Glutamatergic neuron (in vitro differentiated cells): ENCODE measurements around the gene TIMM22. TPM values are rescaled to one million over a fixed set of nuclear protein-coding genes. Genes with fewer than 3 reads are reported as not detected.

Experiments used
- DNase-seq: peaks from one replicate; pipeline ENCODE4 v3.0.0; 2022
- H3K27ac Mint-ChIP-seq: one replicate; pipeline ENCODE4 v1.8.0; 2020; ENCODE audit warnings: mild to moderate bottlenecking, mixed read lengths, inconsistent platforms; ENCODE audit not compliant: unreplicated experiment
- H3K27me3 Mint-ChIP-seq: one replicate; pipeline ENCODE4 v1.8.0; 2020; ENCODE audit warnings: mild to moderate bottlenecking, moderate library complexity, mixed read lengths, inconsistent platforms; ENCODE audit not compliant: unreplicated experiment
- H3K36me3 Mint-ChIP-seq: one replicate; pipeline ENCODE4 v1.8.0; 2020; ENCODE audit warnings: mild to moderate bottlenecking, mixed read lengths, inconsistent platforms; ENCODE audit not compliant: unreplicated experiment
- H3K4me1 Mint-ChIP-seq: one replicate; pipeline ENCODE4 v1.8.0; 2020; ENCODE audit warnings: mild to moderate bottlenecking, low read depth, mixed read lengths, inconsistent platforms; ENCODE audit not compliant: unreplicated experiment
- H3K4me3 Mint-ChIP-seq: one replicate; pipeline ENCODE4 v1.8.0; 2020; ENCODE audit warnings: mild to moderate bottlenecking, mixed read lengths, inconsistent platforms; ENCODE audit not compliant: unreplicated experiment
- H3K9me3 Mint-ChIP-seq: one replicate; pipeline ENCODE4 v1.8.0; 2020; ENCODE audit warnings: mild to moderate bottlenecking, moderate library complexity, mixed read lengths, inconsistent platforms; ENCODE audit not compliant: unreplicated experiment
- total RNA-seq: library from RNA; stranded (reverse); fragmentation: NEBNext Ultra II Directional; extraction: Animal tissue kit (Norgen Biotek cat#: 25700); gene quantifications from one replicate; pipeline ENCODE4 v1.2.1, GENCODE V29; 2021; ENCODE audit not compliant: unreplicated experiment
- TF ChIP-seq, protein P1 (sequence below): fragments of 200-600 bp; sonication (generic); IDR thresholded peaks from one replicate; pipeline ENCODE4 v1.5.0; 2021; ENCODE audit not compliant: partially characterized antibody, unreplicated experiment

Gene TIMM22
- total RNA-seq, 1 donor from 2014 or later = 22.0 TPM

DNA sequence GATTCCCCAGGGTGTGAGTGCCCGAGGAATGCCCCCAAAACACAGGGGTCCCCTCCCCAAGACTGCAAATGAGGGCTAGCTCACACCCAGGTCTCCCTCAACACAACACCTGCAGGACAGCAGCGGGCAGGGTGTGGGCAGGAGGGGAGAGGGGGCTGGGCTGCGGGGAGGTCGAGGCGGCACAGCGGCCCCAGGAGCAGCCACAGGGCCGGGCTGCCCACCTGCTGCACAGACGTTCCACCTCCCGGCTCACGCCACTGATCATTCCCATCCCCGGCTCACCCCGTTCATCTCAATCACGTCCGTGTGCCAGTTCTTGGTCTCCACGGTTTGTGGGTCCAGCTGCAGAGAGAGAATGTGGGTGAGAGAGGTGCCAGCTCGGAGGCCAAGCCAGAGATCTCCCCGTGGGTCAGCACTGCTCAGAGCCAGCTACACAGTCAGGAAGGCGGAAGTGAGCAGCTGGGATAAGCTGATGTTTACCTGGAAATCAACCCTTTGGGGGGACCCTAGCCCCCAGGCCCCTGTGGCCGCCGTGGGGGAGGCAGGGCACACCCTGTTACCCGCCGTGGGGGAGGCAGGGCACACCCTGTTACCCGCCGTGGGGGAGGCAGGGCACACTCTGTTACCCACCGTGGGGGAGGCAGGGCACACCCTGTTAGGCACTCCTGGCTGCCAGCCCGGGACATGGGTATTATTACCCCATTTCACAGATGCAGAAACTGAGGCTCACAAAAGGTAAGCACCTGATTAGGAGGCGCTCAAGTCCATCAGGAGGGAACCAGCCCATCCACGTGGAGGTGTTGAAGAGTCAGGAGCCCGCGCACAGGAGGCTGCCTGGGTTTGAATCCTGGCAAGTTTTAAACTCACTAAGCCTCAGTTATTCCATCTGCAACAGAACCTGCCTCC, 16.1 kb downstream of the TIMM22 start:
- Mint-ChIP-seq H3K27ac (no peak overlapping the region), H3K4me1 (peaks cover 1% of the 10 kb centered on the region)

DNA sequence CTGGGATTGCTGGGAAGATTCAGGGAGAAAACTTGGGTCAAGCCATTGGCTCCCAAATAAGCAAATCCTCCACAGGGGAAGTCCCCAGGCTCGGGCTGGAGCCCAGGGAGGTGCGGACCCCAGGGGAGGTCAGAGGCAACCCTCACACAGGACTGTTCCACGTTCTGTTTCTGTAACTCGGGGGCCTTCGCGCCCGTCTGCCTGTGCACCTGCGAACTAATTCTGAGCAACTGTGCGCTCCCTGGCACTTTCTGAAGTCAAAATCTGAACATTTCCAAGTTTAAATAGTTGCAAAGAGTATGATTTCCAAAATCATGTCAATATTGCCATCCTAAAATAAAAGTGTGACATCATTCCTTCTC, 16.8 kb downstream of the TIMM22 start:
- TF ChIP-seq, protein P1, sequence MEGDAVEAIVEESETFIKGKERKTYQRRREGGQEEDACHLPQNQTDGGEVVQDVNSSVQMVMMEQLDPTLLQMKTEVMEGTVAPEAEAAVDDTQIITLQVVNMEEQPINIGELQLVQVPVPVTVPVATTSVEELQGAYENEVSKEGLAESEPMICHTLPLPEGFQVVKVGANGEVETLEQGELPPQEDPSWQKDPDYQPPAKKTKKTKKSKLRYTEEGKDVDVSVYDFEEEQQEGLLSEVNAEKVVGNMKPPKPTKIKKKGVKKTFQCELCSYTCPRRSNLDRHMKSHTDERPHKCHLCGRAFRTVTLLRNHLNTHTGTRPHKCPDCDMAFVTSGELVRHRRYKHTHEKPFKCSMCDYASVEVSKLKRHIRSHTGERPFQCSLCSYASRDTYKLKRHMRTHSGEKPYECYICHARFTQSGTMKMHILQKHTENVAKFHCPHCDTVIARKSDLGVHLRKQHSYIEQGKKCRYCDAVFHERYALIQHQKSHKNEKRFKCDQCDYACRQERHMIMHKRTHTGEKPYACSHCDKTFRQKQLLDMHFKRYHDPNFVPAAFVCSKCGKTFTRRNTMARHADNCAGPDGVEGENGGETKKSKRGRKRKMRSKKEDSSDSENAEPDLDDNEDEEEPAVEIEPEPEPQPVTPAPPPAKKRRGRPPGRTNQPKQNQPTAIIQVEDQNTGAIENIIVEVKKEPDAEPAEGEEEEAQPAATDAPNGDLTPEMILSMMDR = no peak
- DNase-seq = no peak
- peaks cover 7% of the 10 kb centered on the region for H3K27me3 Mint-ChIP-seq
- no peak overlapping the region for H3K27ac Mint-ChIP-seq
- H3K36me3 Mint-ChIP-seq = no peaks in the 10 kb centered on the region
- H3K9me3 Mint-ChIP-seq = peaks cover 7% of the 10 kb centered on the region
- H3K4me1 Mint-ChIP-seq = peaks cover 1% of the 10 kb centered on the region
- H3K4me3 Mint-ChIP-seq = no peak overlapping the region

More for the DNA sequence above, 16.1 kb downstream of the TIMM22 start:
- H3K9me3 Mint-ChIP-seq = peaks cover 7% of the 10 kb centered on the region
- TF ChIP-seq, protein P1 = no peak
- H3K4me3 Mint-ChIP-seq = no peak overlapping the region
- DNase-seq = no peak
- no peaks in the 10 kb centered on the region for H3K36me3 Mint-ChIP-seq
- H3K27me3 Mint-ChIP-seq = peaks cover 7% of the 10 kb centered on the region

DNA sequence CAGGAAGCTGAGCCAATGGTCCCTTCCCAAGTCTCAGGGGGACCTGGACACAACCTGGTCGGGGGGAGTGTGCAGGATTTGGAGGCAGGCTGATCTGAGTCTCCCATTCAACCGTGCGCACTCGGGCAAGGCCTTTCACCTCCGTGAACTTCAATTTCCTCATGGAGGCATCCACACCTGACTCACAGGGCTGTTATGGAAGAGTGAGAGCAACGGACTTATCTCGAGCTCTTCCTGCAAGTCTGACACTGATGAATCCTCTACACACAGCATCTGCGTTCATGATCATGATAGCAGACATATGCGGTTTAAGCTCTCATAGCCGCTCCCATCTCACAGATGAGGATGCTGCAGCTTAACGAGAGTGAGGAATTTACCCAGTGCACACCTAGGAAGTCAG, 21.6 kb downstream of the TIMM22 start:
- peaks cover 7% of the 10 kb centered on the region for H3K27me3 Mint-ChIP-seq
- H3K36me3 Mint-ChIP-seq = no peaks in the 10 kb centered on the region
- H3K9me3 Mint-ChIP-seq = peaks cover 9% of the 10 kb centered on the region

DNA sequence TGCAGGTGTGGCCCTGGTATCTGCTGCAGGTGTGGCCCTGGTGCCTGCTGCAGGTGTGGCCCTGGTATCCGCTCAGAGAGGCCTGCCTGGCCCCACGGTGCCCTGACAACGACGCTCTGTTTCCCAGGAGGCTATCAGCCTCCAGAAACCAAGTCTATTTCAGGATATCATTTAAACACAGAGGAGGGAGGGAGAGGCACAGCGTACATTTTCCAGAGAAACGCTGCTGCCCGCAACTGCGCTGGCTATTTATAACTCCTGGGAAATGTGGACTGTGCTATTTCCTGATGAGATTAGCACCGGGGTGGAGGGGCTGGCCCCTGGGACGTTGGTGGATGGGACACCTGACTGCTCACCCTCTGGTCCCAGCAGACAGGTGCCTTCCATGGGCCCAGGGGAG, 22.5 kb downstream of the TIMM22 start:
- TF ChIP-seq, protein P1 = no peak
- Mint-ChIP-seq H3K4me3 (no peak overlapping the region), H3K27me3 (peaks cover 7% of the 10 kb centered on the region), H3K4me1 (peaks cover 8% of the 10 kb centered on the region), H3K27ac (peak overlapping the region; percentile 3), H3K9me3 (peaks cover 6% of the 10 kb centered on the region), H3K36me3 (no peaks in the 10 kb centered on the region)
- DNase-seq = no peak

More for the DNA sequence above, 21.6 kb downstream of the TIMM22 start:
- DNase-seq = no peak
- Mint-ChIP-seq H3K4me1 (peaks cover 8% of the 10 kb centered on the region), H3K4me3 (no peak overlapping the region), H3K27ac (no peak overlapping the region)
- TF ChIP-seq, protein P1 = no peak

DNA sequence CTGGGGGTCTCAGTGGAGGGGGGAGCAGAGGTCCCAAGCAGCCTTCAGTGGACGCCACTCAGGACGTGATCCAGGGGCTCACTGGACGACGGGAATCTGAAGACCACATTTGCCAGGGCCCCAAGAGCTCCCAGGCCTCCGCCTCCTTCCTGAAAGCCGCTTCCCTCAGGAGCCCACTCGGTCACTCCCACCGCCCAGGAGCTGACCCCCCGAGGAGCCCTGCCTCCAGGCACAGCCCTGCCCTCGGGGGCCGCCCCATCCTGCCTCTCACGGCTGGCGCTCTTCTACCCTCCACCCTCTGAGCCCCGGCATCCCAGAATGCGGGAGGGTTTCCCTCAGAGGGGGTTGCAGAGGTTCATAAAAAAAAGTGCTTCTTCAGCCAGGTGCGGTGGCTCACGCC, 24.2 kb downstream of the TIMM22 start:
- no peak for DNase-seq
- TF ChIP-seq, protein P1 = no peak
- no peaks in the 10 kb centered on the region for H3K36me3 Mint-ChIP-seq
- no peak overlapping the region for H3K27ac Mint-ChIP-seq
- no peak overlapping the region for H3K4me3 Mint-ChIP-seq
- peaks cover 8% of the 10 kb centered on the region for H3K4me1 Mint-ChIP-seq
- peaks cover 6% of the 10 kb centered on the region for H3K9me3 Mint-ChIP-seq
- peaks cover 11% of the 10 kb centered on the region for H3K27me3 Mint-ChIP-seq
